Lower lobe of right lung (tissue), 2 donors: Measurements from ENCODE around the gene TMEM134. TPM values are rescaled to one million over a fixed set of nuclear protein-coding genes. Genes with fewer than 3 reads are reported as not detected.

Source experiments
- ATAC-seq, 2 donors: fragments of 200-7000 bp; cut with Tn5 transposase; one replicate each; pipeline ENCODE4 v1.9.1; 2020 to 2022; ENCODE audit warnings: mild to moderate bottlenecking in 2 of 2, moderate library complexity in 2 of 2
- DNase-seq: peaks from one replicate; pipeline ENCODE4 v3.0.0-alpha.2; 2020
- H3K27ac ChIP-seq: fragments of 200-600 bp; one replicate; pipeline ENCODE4 v1.8.0; 2022
- H3K27me3 ChIP-seq: fragments of 200-600 bp; one replicate; pipeline ENCODE4 v1.8.0; 2022; ENCODE audit warnings: low read depth
- H3K36me3 ChIP-seq: fragments of 200-600 bp; one replicate; pipeline ENCODE4 v1.8.0; 2022; ENCODE audit warnings: mild to moderate bottlenecking
- H3K4me1 ChIP-seq: fragments of 200-600 bp; one replicate; pipeline ENCODE4 v1.8.0; 2022
- H3K4me3 ChIP-seq: fragments of 200-600 bp; one replicate; pipeline ENCODE4 v1.8.0; 2022; ENCODE audit warnings: mild to moderate bottlenecking
- H3K9me3 ChIP-seq: fragments of 200-600 bp; one replicate; pipeline ENCODE4 v1.8.0; 2022
- intact Hi-C: fragments of 100-400 bp; cut with DNase I; formaldehyde crosslinking; loops from one replicate; pipeline ENCODE4 v1.11.0; 2022
- total RNA-seq: library from RNA; stranded (reverse); fragmentation: NEBNext Ultra II Directional; extraction: Animal tissue kit (Norgen Biotek cat#: 25700); gene quantifications from one replicate; pipeline ENCODE4 v1.2.1, GENCODE V29; 2021
- TF ChIP-seq, protein P1 (sequence below): fragments of 200-600 bp; IDR thresholded peaks from one replicate; pipeline ENCODE4 v1.8.0; 2022; ENCODE audit warnings: antibody characterized with exemption, mild to moderate bottlenecking
- donor health status: DM: no; HTN: yes; CAD: no; lungs with severe emphysema.

The TMEM134 gene
- total RNA-seq, 1 donor from 2014 or later, result 49.1 TPM

- H3K27ac ChIP-seq, result peak overlapping the region; percentile 93
Observed at GRCh38 chr11:67465189-67465510, 3.9 kb downstream of the TMEM134 start.

DNA sequence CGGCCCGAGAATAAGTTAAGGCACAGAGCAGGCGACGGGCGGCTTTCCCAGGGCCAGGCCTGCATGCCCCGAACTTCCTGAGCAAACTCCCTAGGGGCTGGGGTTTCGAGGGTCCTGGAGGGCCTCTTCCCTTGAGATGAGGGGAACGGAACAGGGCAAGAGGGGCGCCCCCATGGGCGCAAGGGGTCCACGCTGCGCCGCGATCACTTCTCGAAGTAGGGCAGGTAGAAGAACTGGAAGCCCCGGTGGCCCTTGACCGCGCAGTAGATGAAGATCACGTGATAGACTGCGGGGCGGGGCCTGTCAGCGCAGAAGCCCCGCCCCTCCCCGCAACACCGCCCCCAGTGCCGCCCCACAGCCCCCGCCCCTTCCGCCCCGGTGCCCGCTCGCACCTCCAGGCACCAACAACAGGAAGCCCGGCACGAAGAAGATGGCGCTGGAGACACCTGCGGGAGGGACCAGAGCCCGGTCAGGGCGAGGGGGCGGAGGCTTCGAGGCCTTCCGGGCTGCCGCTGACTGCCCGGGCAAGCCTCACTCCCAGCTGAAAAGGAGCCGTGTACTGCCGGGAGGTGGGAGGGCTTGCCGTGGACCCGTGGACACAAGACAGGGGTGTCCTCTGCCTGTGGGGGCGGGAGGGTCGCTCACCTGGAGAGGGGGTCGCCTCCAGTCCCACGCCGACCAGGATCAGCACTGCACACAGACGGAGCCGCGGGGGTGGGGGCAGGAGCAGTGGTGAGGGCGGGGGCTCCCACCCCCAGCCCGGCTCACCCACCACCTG lies 4.5 kb downstream of the TMEM134 start:
- peak overlapping the region; percentile 93 for H3K27ac ChIP-seq
- ATAC-seq (peak; percentile 85 to 90), DNase-seq (peak; percentile 94)
- peaks cover 6% of the 10 kb centered on the region for H3K36me3 ChIP-seq
- peaks cover 45% of the 10 kb centered on the region for H3K4me1 ChIP-seq
- no peaks in the 10 kb centered on the region for H3K9me3 ChIP-seq
- intact Hi-C loops, result no loop called here
- TF ChIP-seq, protein P1, sequence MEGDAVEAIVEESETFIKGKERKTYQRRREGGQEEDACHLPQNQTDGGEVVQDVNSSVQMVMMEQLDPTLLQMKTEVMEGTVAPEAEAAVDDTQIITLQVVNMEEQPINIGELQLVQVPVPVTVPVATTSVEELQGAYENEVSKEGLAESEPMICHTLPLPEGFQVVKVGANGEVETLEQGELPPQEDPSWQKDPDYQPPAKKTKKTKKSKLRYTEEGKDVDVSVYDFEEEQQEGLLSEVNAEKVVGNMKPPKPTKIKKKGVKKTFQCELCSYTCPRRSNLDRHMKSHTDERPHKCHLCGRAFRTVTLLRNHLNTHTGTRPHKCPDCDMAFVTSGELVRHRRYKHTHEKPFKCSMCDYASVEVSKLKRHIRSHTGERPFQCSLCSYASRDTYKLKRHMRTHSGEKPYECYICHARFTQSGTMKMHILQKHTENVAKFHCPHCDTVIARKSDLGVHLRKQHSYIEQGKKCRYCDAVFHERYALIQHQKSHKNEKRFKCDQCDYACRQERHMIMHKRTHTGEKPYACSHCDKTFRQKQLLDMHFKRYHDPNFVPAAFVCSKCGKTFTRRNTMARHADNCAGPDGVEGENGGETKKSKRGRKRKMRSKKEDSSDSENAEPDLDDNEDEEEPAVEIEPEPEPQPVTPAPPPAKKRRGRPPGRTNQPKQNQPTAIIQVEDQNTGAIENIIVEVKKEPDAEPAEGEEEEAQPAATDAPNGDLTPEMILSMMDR, result no peak
- H3K27me3 ChIP-seq, result no peaks in the 10 kb centered on the region
- peak overlapping the region; percentile 67 for H3K4me3 ChIP-seq

More at GRCh38 chr11:67465189-67465510, 3.9 kb downstream of the TMEM134 start:
- Histone ChIP-seq H3K27me3 (no peaks in the 10 kb centered on the region), H3K4me1 (peaks cover 49% of the 10 kb centered on the region), H3K9me3 (no peaks in the 10 kb centered on the region), H3K36me3 (peaks cover 6% of the 10 kb centered on the region), H3K4me3 (peak overlapping the region; percentile 67)
- DNase-seq (no peak), ATAC-seq (no peak)
- TF ChIP-seq, protein P1, result no peak
- intact Hi-C loops, result no loop called here

DNA sequence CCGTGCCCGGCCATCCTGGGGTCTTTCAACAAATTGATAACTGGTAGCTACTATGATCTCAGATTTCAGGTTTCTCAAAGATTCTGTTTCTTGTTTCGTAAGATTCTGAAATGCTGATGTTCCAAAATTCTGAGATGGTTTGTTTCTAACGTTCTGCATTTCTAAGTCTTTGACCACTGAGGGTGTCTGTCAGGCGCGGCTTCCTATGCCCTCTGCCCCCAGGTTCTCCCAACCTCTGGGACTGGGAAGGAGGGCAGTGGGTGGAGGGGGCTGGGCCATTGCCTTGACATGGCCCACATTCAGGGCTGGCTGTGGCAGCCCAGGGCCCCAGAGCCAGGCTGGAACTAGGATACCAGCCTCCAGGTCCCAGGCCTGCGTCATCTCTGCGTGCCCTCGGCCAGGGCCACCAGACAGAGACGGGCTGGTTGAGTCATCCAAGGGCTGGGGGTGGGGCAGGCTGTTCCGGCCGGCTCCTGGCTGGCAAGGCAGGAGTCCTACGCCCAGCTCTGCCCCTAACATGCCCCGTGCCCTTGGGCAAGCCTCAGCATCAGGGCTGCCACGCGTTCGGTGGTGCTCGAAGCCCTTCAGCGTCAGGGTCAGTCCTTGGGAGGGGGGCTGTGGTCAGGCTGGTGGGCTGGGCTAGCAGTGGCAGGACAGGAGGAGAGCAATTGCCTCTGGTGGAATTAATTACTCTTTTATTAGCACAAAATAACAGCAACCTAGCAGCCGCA lies 5.2 kb downstream of the TMEM134 start:
- no peaks in the 10 kb centered on the region for H3K27me3 ChIP-seq
- H3K4me1 ChIP-seq, result peaks cover 42% of the 10 kb centered on the region
- DNase-seq (peak; percentile 88), ATAC-seq (peak; percentile 39 to 75)
- peaks cover 6% of the 10 kb centered on the region for H3K36me3 ChIP-seq
- intact Hi-C loops, result no loop called here
- H3K9me3 ChIP-seq, result no peaks in the 10 kb centered on the region
- peak overlapping the region; percentile 93 for H3K27ac ChIP-seq
- peak overlapping the region; percentile 67 for H3K4me3 ChIP-seq
- TF ChIP-seq, protein P1, result no peak

- Histone ChIP-seq H3K27ac (peak overlapping the region; percentile 93), H3K36me3 (peaks cover 6% of the 10 kb centered on the region), H3K4me1 (peaks cover 38% of the 10 kb centered on the region), H3K9me3 (no peaks in the 10 kb centered on the region), H3K27me3 (no peaks in the 10 kb centered on the region), H3K4me3 (no peak overlapping the region)
- TF ChIP-seq, protein P1, result no peak
- intact Hi-C loops, result no loop called here
- no peak for DNase-seq
- ATAC-seq, result no peak
Observed at GRCh38 chr11:67463186-67463585, 5.9 kb downstream of the TMEM134 start.

- ATAC-seq (no peak), DNase-seq (no peak)
- no peaks in the 10 kb centered on the region for H3K9me3 ChIP-seq
- H3K4me3 ChIP-seq, result no peak overlapping the region
- no peaks in the 10 kb centered on the region for H3K4me1 ChIP-seq
- H3K36me3 ChIP-seq, result no peaks in the 10 kb centered on the region
- intact Hi-C loops, result no loop called here
- H3K27ac ChIP-seq, result no peak overlapping the region
- H3K27me3 ChIP-seq, result no peaks in the 10 kb centered on the region
- TF ChIP-seq, protein P1, result no peak
Observed at GRCh38 chr11:67458266-67458665, 10.8 kb downstream of the TMEM134 start.
